Sigmoid colon (tissue), 7 donors: Measurements from ENCODE around the gene KCNK18. TPM values are rescaled to one million over a fixed set of nuclear protein-coding genes. Genes with fewer than 3 reads are reported as not detected.

ENCODE experiments used
- DNase-seq: peaks from one replicate; pipeline ENCODE4 v3.0.0-alpha.2; 2019
- H3K27ac ChIP-seq, 4 donors: fragments of 200-600 bp; sonication (generic); one replicate each; pipeline ENCODE4 v1.5.1; 2016 to 2019; ENCODE audit warnings: mild to moderate bottlenecking in 1 of 4
- H3K27me3 ChIP-seq, 3 donors: fragments of 200-600 bp; sonication (generic); one replicate each; pipeline ENCODE4 v1.5.1; 2019; ENCODE audit warnings: mild to moderate bottlenecking in 1 of 3
- H3K36me3 ChIP-seq, 4 donors: fragments of 200-600 bp; sonication (generic); one replicate each; pipeline ENCODE4 v1.5.1; 2016 to 2019
- H3K4me1 ChIP-seq, 4 donors: fragments of 200-600 bp; sonication (generic); one replicate each; pipeline ENCODE4 v1.5.1; 2017 to 2019
- H3K4me3 ChIP-seq, 4 donors: fragments of 200-600 bp; sonication (generic); one replicate each; pipeline ENCODE4 v1.5.1; 2017 to 2019; ENCODE audit warnings: mild to moderate bottlenecking in 2 of 4, moderate library complexity in 1 of 4
- H3K9me3 ChIP-seq, 4 donors: fragments of 200-600 bp in 3 of 4; sonication (generic) in 3 of 4; one replicate each; pipeline versions ENCODE4 v1.5.1 to v1.6.1; 2013 to 2019
- EP300 ChIP-seq, 4 donors: sonication (generic); formaldehyde crosslinking; IDR thresholded peaks; one replicate each; pipeline ENCODE4 v1.6.1; 2017; ENCODE audit warnings: antibody characterized with exemption in 4 of 4
- POLR2A ChIP-seq, 2 donors: fragments of 450-650 bp; IDR thresholded peaks; one replicate each; pipeline ENCODE4 v1.6.1; 2016; ENCODE audit warnings: antibody characterized with exemption in 2 of 2, mild to moderate bottlenecking in 2 of 2, moderate library complexity in 2 of 2
- POLR2AphosphoS5 ChIP-seq, 4 donors: sonication (generic); formaldehyde crosslinking; IDR thresholded peaks; one replicate each; pipeline ENCODE4 v1.6.1; 2017; ENCODE audit warnings: antibody characterized with exemption in 4 of 4
- WGBS, 2 donors: extraction: QIAGEN DNeasy Blood & Tissue Kit; methylation state at CpG; one replicate each; pipeline ENCODE4 v1.1.7; 2013; 5-methylcytosine and 5-hydroxymethylcytosine counted together
- intact Hi-C: fragments of 100-400 bp; cut with DNase I; formaldehyde crosslinking; loops from one replicate; pipeline ENCODE4 v1.15.1; 2023
- polyA plus RNA-seq, 3 donors: library from polyadenylated mRNA; stranded (reverse); fragments of 200-250 nt; gene quantifications; one replicate each; pipeline ENCODE4 v1.2.3, GENCODE V29; 2013
- total RNA-seq, 4 donors: library from RNA; depleted of rRNA; stranded (reverse); fragments of >200 nt; gene quantifications; one replicate each; pipeline ENCODE4 v1.1.0, GENCODE V29; 2016
- TF ChIP-seq, protein P1 (sequence below), 4 experiments: fragments of 450-650 bp in 3 of 4; fragments of 200-600 bp in 1 of 4; IDR thresholded peaks; one replicate each; pipeline ENCODE4 v1.5.1; 2016 to 2019; ENCODE audit warnings: antibody characterized with exemption in 4 of 4, mild to moderate bottlenecking in 3 of 4, moderate library complexity in 2 of 4
- donor health status: healthy with polysubstance abuse.
- donor health status: Bipolar disorder and iron deficiency.
- donor health status: healthy.

KCNK18 gene
- total and polyA plus RNA-seq, 7 donors, result not detected

DNA sequence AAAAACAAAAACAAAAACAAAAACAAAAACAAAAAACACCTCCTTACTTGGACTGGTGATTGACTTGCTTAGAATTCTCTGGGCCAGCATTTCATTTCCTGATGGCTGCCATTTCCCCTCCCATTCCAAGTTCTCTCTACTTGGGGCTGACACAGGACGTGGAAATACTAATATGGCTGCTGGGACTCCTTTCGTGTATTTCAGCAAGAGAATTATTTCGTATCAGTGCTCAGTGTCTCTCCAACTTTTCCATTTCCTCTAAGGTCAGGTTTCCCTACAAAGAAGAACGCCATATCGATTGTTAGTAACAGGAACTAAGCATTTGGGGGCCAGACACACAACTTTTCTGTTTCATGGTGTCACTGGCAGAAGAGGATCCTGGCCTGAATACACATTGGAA, 36.7 kb upstream of the KCNK18 start:
- Histone ChIP-seq H3K27me3 (peaks cover 43 to 100% (median 97%) of the 10 kb centered on the region in 3 donors), H3K27ac (no peak overlapping the region), H3K4me3 (no peak overlapping the region), H3K36me3 (no peaks in the 10 kb centered on the region), H3K4me1 (peaks cover 0 to 28% (median 27%) of the 10 kb centered on the region in 4 donors), H3K9me3 (no peaks in the 10 kb centered on the region)
- WGBS, 2 donors, result 21 to 29% methylated on average over 5 of the region's 5 CpGs
- TF ChIP-seq POLR2A (IDR thresholded peaks at IDR 0.05) (no peak), POLR2AphosphoS5 (IDR thresholded peaks at IDR 0.05) (no peak), EP300 (IDR thresholded peaks at IDR 0.05) (no peak)
- TF ChIP-seq, protein P1, sequence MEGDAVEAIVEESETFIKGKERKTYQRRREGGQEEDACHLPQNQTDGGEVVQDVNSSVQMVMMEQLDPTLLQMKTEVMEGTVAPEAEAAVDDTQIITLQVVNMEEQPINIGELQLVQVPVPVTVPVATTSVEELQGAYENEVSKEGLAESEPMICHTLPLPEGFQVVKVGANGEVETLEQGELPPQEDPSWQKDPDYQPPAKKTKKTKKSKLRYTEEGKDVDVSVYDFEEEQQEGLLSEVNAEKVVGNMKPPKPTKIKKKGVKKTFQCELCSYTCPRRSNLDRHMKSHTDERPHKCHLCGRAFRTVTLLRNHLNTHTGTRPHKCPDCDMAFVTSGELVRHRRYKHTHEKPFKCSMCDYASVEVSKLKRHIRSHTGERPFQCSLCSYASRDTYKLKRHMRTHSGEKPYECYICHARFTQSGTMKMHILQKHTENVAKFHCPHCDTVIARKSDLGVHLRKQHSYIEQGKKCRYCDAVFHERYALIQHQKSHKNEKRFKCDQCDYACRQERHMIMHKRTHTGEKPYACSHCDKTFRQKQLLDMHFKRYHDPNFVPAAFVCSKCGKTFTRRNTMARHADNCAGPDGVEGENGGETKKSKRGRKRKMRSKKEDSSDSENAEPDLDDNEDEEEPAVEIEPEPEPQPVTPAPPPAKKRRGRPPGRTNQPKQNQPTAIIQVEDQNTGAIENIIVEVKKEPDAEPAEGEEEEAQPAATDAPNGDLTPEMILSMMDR (IDR thresholded peaks at IDR 0.05), result no peak
- intact Hi-C loops, result no loop called here
- no peak for DNase-seq

DNA sequence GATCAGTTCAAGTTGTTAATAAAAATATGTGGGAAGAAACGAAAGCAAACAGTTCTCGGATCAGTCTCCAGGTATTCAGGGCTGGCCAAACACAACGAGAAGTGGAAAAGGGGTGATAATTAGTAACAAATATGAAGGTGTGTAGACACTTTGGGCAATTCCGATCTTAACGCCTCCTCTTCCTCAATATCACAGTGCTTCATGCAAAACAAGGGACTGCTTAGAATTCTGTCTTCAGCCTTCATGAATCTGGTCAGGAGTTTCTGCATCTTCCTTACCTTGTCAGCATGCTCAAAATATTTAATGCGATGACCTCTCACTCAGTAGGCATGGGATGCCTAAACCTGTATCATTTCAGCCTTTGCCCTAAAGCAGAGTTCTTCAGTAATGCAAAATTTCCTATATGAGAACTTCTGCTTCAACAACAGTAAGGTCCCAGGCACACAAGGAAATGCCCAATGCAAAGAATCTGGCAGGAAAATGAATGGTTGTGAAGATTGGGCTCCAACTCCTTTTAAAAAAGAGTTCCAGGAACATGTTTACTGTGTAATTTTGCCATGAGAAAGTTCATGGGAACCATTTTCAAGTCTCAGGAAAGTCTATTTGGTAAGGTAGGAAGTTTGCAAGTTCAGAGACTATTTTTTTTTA, 35.8 kb upstream of the KCNK18 start:
- Histone ChIP-seq H3K4me3 (no peak overlapping the region), H3K27ac (no peak overlapping the region), H3K27me3 (peaks cover 53 to 100% (median 97%) of the 10 kb centered on the region in 3 donors), H3K36me3 (no peaks in the 10 kb centered on the region), H3K9me3 (no peaks in the 10 kb centered on the region), H3K4me1 (peaks cover 0 to 36% (median 32%) of the 10 kb centered on the region in 4 donors)
- TF ChIP-seq POLR2A (IDR thresholded peaks at IDR 0.05) (no peak), POLR2AphosphoS5 (IDR thresholded peaks at IDR 0.05) (peak in 2 of 4 donors; percentile 26 to 46)
- DNase-seq, result no peak
- WGBS, 2 donors, result 14 to 17% methylated on average over 6 of the region's 6 CpGs
- intact Hi-C loops, result no loop called here

- H3K4me1 ChIP-seq, result peaks cover 0 to 40% (median 33%) of the 10 kb centered on the region in 4 donors
- no peak overlapping the region for H3K27ac ChIP-seq
- peaks cover 59 to 100% (median 98%) of the 10 kb centered on the region in 3 donors for H3K27me3 ChIP-seq
- 4 to 7% methylated on average over 39 of the region's 39 CpGs for WGBS, 2 donors
- intact Hi-C loops, result no loop called here
- H3K4me3 ChIP-seq, result peak overlapping the region in 2 of 4 donors; percentile 3 to 18
- H3K9me3 ChIP-seq, result no peaks in the 10 kb centered on the region
- DNase-seq, result no peak
- no peaks in the 10 kb centered on the region for H3K36me3 ChIP-seq
- TF ChIP-seq POLR2A (IDR thresholded peaks at IDR 0.05) (no peak), POLR2AphosphoS5 (IDR thresholded peaks at IDR 0.05) (no peak), EP300 (IDR thresholded peaks at IDR 0.05) (no peak)
- TF ChIP-seq, protein P1 (IDR thresholded peaks at IDR 0.05), result no peak
These were observed 34.9 kb upstream of the KCNK18 start for GRCh38 chr10:117162093-117163060.

DNA sequence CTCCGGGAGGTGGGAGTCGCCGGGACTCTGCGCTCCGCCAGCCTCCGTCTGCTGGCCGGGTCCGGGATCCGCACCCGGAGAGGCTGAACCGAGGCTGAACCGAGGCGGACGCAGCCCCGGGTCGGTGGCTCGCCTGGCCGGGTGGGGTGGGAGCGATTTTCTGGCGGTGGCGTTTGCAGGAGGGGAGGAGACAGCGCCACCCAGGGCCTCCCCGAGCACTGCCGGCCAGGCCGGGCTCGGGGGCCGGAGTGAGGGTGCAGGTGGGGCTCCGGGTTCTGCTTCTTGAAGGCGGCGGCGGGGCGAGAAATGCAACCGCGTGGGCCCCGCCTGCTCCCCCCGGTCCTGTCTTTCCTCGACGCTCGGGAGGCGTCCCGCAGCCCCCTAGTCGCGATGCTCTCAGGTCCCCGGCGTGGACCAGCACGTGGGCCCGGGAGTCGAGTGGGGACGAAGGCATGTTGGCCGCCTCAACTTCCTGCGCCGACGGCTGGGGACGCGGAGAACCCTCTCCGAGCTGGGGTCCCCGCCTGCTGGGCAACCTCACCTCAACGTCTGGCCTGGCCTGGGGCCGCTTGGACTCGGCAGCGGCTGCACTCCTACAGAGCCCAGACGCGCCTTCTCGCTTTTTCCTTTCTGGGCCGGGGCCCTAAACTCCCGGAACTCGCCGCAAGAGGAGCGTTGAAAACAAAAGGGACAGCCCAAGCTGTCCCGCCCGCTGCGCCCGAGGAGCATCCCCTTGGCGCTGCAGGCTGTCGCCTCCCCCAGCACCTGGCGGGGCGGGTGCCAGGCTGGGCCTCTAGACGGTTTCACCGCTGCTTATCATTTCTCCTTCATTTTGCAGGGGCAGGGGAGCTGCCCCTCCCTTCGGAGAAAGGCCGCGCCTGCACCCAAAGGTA, 34.0 kb upstream of the KCNK18 start:
- H3K9me3 ChIP-seq, result no peaks in the 10 kb centered on the region
- DNase-seq, result no peak
- WGBS, 2 donors, result 2 to 4% methylated on average over 82 of the region's 82 CpGs
- intact Hi-C loops, result no loop called here
- H3K36me3 ChIP-seq, result no peaks in the 10 kb centered on the region
- no peak for TF ChIP-seq POLR2A (IDR thresholded peaks at IDR 0.05)
- TF ChIP-seq, protein P1 (IDR thresholded peaks at IDR 0.05), result no peak
- no peak for TF ChIP-seq POLR2AphosphoS5 (IDR thresholded peaks at IDR 0.05)
- no peak for TF ChIP-seq EP300 (IDR thresholded peaks at IDR 0.05)
- H3K4me1 ChIP-seq, result peaks cover 0 to 49% (median 42%) of the 10 kb centered on the region in 4 donors
- no peak overlapping the region for H3K27ac ChIP-seq
- H3K4me3 ChIP-seq, result peak overlapping the region in 2 of 4 donors; percentile 3 to 18
- H3K27me3 ChIP-seq, result peaks cover 68 to 100% (median 98%) of the 10 kb centered on the region in 3 donors
